HepG2 (cell line): ENCODE data around the gene SKI. TPM values are rescaled to one million over a fixed set of nuclear protein-coding genes. Genes with fewer than 3 reads are reported as not detected.

ENCODE experiments used
- CBX2 ChIP-seq, 2 experiments: fragments of 200-600 bp in 1 of 2; sonication (generic); formaldehyde crosslinking in 1 of 2; IDR thresholded peaks; 2 replicates each; pipeline versions ENCODE4 v1.7.0 to v1.8.1; 2018 to 2022; ENCODE audit warnings: low read depth in 2 of 2, low read length in 1 of 2, mild to moderate bottlenecking in 1 of 2, missing genetic modification reagents in 1 of 2
- EP300 ChIP-seq, 3 experiments: sonication (generic) in 1 of 3; formaldehyde crosslinking in 1 of 3; IDR thresholded peaks; 2 replicates each; pipeline versions ENCODE4 v1.5.1 to v1.6.1; 2011 to 2020; ENCODE audit warnings: low read depth in 2 of 3, low read length in 2 of 3, borderline replicate concordance in 1 of 3, improper control_type of control experiment in 1 of 3, mild to moderate bottlenecking in 1 of 3, missing genetic modification reagents in 1 of 3, moderate library complexity in 1 of 3
- ISL2 ChIP-seq: sonication (generic); formaldehyde crosslinking; IDR thresholded peaks from 2 replicates; pipeline ENCODE4 v1.5.0; 2020; ENCODE audit warnings: missing genetic modification reagents
- JUND ChIP-seq: sonication (generic); formaldehyde crosslinking; IDR thresholded peaks from 2 replicates; pipeline ENCODE4 v1.8.0; 2022; ENCODE audit warnings: mild to moderate bottlenecking, missing genetic modification reagents
- MAF1 ChIP-seq: sonication (generic); formaldehyde crosslinking; IDR thresholded peaks from 2 replicates; pipeline ENCODE4 v1.5.0; 2020; ENCODE audit warnings: missing genetic modification reagents, borderline replicate concordance
- NFKBIZ ChIP-seq: IDR thresholded peaks from 2 replicates; pipeline ENCODE4 v1.6.1; 2018; ENCODE audit warnings: missing genetic modification reagents, missing compliant biosample characterization
- PHF8 ChIP-seq: sonication (generic); formaldehyde crosslinking; IDR thresholded peaks from 2 replicates; pipeline ENCODE4 v1.5.0; 2020; ENCODE audit warnings: missing genetic modification reagents
- RAD51 ChIP-seq: fragments of 450-650 bp; IDR thresholded peaks from 2 replicates; pipeline ENCODE4 v1.6.1; 2016; ENCODE audit warnings: borderline replicate concordance
- SATB2 ChIP-seq: sonication (generic); formaldehyde crosslinking; IDR thresholded peaks from 2 replicates; pipeline ENCODE4 v1.5.0; 2020; ENCODE audit warnings: missing genetic modification reagents
- TCF7 ChIP-seq: sonication (generic); IDR thresholded peaks from 2 replicates; pipeline ENCODE4 v1.6.1; 2016; ENCODE audit warnings: antibody characterized with exemption, low read depth
- ZHX1 ChIP-seq: sonication (generic); formaldehyde crosslinking; IDR thresholded peaks from 2 replicates; pipeline ENCODE4 v1.8.1; 2022; ENCODE audit warnings: low read depth, mild to moderate bottlenecking, missing genetic modification reagents
- ZNF136 ChIP-seq: sonication (generic); formaldehyde crosslinking; IDR thresholded peaks from 2 replicates; pipeline ENCODE4 v1.8.1; 2022; ENCODE audit warnings: low read depth, mild to moderate bottlenecking, moderate library complexity, missing genetic modification reagents
- ZNF280B ChIP-seq: sonication (generic); formaldehyde crosslinking; IDR thresholded peaks from 2 replicates; pipeline ENCODE4 v1.5.0; 2020; ENCODE audit warnings: missing genetic modification reagents, mild to moderate bottlenecking, borderline replicate concordance
- ZNF446 ChIP-seq: sonication (generic); formaldehyde crosslinking; IDR thresholded peaks from 2 replicates; pipeline ENCODE4 v1.5.0; 2020; ENCODE audit warnings: mild to moderate bottlenecking, missing genetic modification reagents
- ZNF75D ChIP-seq: sonication (generic); formaldehyde crosslinking; IDR thresholded peaks from 2 replicates; pipeline ENCODE4 v1.8.1; 2023; ENCODE audit warnings: missing genetic modification reagents, mild to moderate bottlenecking, borderline replicate concordance
- ZNF780A ChIP-seq: sonication (generic); formaldehyde crosslinking; IDR thresholded peaks from 2 replicates; pipeline ENCODE4 v1.8.0; 2022; ENCODE audit warnings: mild to moderate bottlenecking, missing genetic modification reagents, moderate library complexity
- polyA plus RNA-seq, 8 experiments: library from polyadenylated mRNA; depleted of rRNA in 3 of 8; stranded (reverse) in 7 of 8; unstranded in 1 of 8; fragments of >200 nt; fragmentation: Illumina TruSeq in 4 of 8; extraction: Trizol in 4 of 8; gene quantifications; 2 replicates each; pipeline versions ENCODE4 v1.2.1 to v1.2.3, GENCODE V29; 2011 to 2016; ENCODE audit warnings: low read depth in 4 of 8, missing spikeins in 1 of 8, mixed read lengths in 1 of 8; ENCODE audit not compliant: insufficient read depth in 1 of 8
- total RNA-seq, 5 experiments: library from RNA; depleted of rRNA; stranded (reverse); fragments of >200 nt; fragmentation: Illumina TruSeq; extraction: Trizol; gene quantifications; 2 replicates each; pipeline ENCODE4 v1.2.3, GENCODE V29; 2016; ENCODE audit warnings: low read depth in 1 of 5

Gene SKI
- total and polyA plus RNA-seq, 2 of the 13 experiments (the other 11 are each of a cell fraction or from before 2014, with no cell fraction given) = 4.7 to 6.9 TPM

GRCh38 chr1:2233997-2234761, 6.1 kb downstream of the SKI start (continued):
- TF ChIP-seq ZHX1 (no peak), SATB2 (CRISPR knock-in tag) (no peak), PHF8 (CRISPR knock-in tag) (peak; percentile 71), ZNF136 (CRISPR knock-in tag) (no peak), RAD51 (no peak), TCF7 (peak; percentile 23; the same call in 1 of the 2 replicates), ZNF446 (CRISPR knock-in tag) (no peak), MAF1 (CRISPR knock-in tag) (no peak), EP300 (IDR thresholded peaks at IDR 0.05; ENCODE audit: low read depth in 2 of 2, low read length in 2 of 2) (peak; percentile 88 to 92), EP300 (CRISPR knock-in tag; IDR thresholded peaks at IDR 0.05; ENCODE audit: borderline replicate concordance) (peak; percentile 80), ZNF280B (CRISPR knock-in tag) (0 out of 2 replicates have a peak, but pooled peaks have one; percentile 20), JUND (CRISPR knock-in tag) (no peak; the same call in 1 of the 2 replicates), ZNF780A (no peak), ZNF75D (CRISPR knock-in tag) (no peak), NFKBIZ (CRISPR knock-in tag) (0 out of 2 replicates have a peak, but pooled peaks have one; percentile 57), ISL2 (CRISPR knock-in tag) (peak; percentile 78), CBX2 (IDR thresholded peaks at IDR 0.05; ENCODE audit: low read depth, low read length) (no peak), CBX2 (CRISPR knock-in tag; IDR thresholded peaks at IDR 0.05; ENCODE audit: low read depth) (no peak)
